ENCODE measurements around the gene SLC39A7.

The SLC39A7 gene

DNA sequence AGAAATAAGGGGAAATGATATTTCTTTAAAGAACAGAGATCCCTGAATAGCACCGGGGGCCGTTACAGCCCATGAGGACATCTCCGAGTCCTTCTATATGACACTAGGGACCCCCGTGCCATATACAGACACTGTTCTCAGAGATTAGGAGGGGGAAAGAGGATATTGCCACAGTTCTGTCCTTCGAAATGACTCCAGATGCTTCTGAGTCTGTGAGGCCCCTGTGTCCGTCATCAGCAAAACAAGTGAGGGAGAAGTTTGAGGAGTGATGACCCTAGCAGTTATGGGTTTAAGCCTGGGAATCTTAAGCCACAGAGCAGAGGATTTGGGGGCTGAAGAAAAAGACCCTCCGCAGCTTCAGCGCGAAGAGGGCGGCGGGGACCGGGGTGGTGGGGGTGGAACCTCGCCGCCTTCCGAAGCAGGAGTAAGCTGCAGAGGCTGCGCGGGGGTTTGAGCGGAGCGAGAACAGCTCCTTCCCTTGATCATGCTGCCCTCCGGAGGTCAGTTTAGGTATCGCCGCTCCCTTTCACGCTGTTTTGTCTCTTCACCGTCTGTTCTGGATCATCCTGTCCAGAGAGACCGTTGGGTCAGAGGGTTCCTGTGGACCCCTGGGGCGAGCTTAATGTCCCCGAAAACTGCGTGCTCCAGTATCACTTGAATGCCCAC is 47.4 kb downstream of the SLC39A7 start:
- DNase-seq, result peak; percentile 49

DNA sequence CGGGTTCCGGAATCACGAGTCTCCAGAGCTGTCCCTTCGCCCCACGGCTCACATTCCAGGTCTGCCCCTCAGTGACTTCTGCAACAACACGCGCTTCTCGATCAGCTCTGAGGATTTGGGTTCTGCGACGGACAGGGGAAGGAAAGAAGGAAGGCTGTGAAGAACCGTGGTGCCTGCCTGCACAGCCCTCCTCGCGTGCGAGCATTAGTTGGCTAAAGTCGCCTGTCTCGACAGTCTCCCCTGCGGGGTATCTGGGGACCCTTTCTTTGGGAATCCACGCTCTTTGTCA is 47.9 kb downstream of the SLC39A7 start:
- no peak for DNase-seq

DNA sequence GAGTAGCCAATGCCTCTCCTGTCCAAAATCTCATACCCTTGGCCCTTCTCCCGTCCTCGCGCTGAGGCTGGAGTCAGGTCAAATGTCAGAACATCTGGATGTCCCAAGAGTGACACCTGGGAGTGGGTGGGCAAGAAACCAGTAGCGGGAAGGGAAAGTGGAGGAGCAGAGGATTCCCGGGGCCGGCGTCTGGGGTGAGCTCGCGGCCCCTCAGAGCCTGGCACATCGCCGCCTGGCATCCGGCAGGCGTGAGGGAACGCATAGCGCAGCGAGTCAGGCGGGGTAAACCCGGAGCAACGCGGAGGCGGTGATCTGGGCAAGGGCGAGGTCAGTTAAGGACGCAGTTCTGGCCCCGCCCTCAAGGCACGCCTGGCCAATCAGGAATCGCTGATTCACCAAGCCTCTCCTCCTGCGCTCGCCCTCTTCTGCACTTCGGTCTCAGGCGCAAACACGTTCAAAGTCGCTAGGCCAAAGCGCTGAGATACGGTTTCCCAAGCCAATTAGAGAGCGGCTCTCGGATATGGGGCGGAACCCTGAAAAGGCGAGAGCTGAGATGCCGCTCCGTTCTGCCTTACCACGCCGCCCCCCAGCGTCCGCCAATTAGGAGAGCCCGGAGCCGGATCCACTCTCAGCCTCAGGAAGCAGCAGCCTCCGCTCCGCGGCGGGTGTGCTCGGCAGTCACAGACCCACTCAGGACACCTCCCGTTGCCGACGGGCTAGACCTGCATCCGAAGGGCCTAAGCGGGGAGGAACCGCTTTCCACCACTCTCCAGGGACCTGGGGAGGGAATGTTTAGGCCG is 48.5 kb downstream of the SLC39A7 start:
- peak; percentile 96 for DNase-seq

DNA sequence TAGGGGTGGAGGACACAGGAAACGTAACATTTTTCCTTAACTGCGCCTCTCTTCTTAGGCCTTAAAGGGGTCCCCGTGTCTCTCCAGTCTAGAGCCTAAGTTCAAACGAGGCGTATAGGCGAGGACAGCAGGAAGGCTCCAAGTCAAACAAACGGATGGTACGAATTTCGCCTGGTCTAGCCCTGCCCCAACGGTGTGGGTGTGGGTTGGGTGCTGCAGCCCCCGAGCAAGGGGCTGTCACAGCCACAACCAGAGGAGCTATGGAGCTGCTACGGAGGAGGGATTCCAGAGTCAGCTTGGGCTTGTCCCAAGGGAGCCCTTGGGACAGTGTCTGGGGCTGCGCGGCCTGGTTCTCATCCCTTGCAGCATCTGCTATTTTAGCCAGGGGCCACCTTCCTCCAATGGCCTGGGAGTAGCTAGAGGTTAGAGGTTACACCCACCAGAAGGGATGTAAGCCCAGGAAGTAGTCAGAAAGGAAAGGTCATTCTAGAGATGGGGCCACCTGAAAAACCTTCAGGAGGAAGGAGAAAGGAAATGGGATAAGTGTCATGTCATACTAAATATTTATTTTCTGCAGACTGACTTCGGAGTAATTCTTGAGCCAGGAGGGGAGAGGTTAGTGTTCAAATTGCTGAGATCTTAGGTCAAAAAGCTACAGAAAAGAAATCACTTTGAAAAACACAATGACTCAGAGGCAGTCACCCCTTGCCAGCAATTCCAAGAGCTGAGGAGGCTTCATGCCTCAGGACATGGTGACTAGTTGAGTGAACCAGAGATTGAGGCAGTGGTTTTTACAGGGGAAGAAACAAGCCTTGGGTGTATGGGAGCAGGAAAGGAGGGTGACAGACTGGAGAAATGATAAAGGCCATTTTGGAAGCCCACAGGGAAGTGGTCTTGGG is 49.3 kb downstream of the SLC39A7 start:
- peak; percentile 12 for DNase-seq

DNA sequence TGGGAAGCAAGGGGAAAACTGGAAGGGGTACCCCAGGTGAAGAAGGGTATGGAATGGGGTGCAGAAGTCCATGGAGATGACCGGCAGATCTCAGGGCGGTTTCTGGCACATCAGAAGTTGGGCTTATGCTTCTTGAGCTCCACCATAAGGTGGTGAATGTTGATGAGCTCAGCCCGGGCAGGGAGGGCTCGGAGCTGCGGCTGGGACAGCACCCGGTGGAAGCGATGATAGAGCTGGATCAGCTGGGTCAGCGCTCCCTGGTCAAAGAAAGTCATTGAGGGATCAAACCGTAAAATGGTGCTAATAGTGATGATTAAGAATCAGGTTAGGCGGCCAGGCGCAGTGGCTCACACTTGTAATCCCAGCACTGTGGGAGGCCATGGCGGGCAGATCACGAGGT is 50.1 kb downstream of the SLC39A7 start:
- no peak for DNase-seq

DNA sequence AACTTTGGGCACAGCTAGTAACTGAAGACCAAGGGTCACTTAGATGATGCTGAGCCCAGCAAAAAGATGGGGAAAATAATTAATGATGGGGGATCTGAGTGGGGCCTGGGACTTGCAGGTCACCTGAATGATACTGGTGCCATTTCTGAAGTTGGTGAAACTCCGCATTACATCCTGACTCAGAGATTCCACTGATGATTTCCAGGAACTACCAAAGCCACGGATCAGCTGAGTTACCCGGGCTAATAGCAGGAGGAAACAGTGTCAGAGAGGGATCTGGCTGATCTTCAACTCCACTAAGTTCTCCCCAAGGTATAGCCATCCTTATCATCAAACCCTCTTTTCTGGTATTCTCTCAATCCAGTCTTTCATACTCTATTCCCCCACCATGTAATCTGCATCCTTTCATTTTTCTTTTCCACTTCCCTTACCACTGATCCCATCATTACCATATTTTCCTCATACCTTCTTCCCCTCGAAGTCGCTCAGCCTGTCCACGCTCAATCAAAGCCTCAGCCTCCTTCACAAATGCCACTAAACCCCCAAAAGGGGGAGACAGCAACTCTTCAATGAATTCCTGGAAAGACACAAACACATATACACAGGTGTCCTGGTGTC is 50.8 kb downstream of the SLC39A7 start:
- DNase-seq, result no peak

DNA sequence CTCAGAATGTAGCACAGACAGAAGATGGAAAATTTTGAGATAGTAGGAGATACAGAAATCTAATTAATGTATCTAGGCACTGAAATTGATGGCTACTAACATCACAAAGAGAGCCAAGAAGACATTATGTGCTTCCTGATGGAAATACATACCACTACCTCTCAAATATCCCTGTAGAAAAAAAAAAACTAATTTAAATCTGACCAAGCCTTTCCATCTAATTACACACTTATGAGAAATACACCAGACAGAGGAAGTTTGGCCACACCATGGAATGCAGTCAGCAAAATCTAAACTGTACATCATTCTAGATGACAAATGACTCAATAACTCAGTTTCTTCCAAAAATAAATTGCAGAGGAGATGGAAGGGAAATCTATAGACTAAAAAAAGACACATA is 52.1 kb downstream of the SLC39A7 start:
- no peak for DNase-seq
